ENCODE data around the gene UFM1.
"Not testable (repeated sequence)": the region's sequence is repeated elsewhere in the genome, so short reads cannot be mapped to it uniquely, and the experiment has no call there.

Gene UFM1

GRCh38 chr13:38366954-38367645, 17.4 kb downstream of the UFM1 start:
- no peak for DNase-seq

GRCh38 chr13:38369058-38369457, 19.4 kb downstream of the UFM1 start:
- no peak for DNase-seq

GRCh38 chr13:38370096-38370495, 20.4 kb downstream of the UFM1 start:
- not testable (repeated sequence) for DNase-seq

GRCh38 chr13:38372820-38373383, 23.3 kb downstream of the UFM1 start:
- no peak for DNase-seq

GRCh38 chr13:38376546-38376945, 26.9 kb downstream of the UFM1 start:
- no peak for DNase-seq

GRCh38 chr13:38381890-38382289, 32.2 kb downstream of the UFM1 start:
- DNase-seq: no peak

- DNase-seq: no peak
Measured at GRCh38 chr13:38382946-38383345, 33.3 kb downstream of the UFM1 start.

GRCh38 chr13:38384171-38384570, 34.5 kb downstream of the UFM1 start:
- no peak for DNase-seq

GRCh38 chr13:38385153-38385891, 35.7 kb downstream of the UFM1 start:
- no peak for DNase-seq

- DNase-seq: no peak
Measured at GRCh38 chr13:38386421-38386820, 36.8 kb downstream of the UFM1 start.

GRCh38 chr13:38391341-38391740, 41.7 kb downstream of the UFM1 start:
- DNase-seq: no peak

GRCh38 chr13:38394777-38395496, 45.3 kb downstream of the UFM1 start:
- no peak for DNase-seq

GRCh38 chr13:38395497-38395788, 45.8 kb downstream of the UFM1 start:
- DNase-seq: no peak

- DNase-seq: no peak
Measured at GRCh38 chr13:38398711-38399493, 49.3 kb downstream of the UFM1 start.

GRCh38 chr13:38399535-38399934, 49.9 kb downstream of the UFM1 start:
- DNase-seq: no peak

GRCh38 chr13:38401276-38401675, 51.6 kb downstream of the UFM1 start:
- DNase-seq: no peak

GRCh38 chr13:38405216-38405615, 55.6 kb downstream of the UFM1 start:
- no peak for DNase-seq

- no peak for DNase-seq
Measured at GRCh38 chr13:38409771-38410170, 60.1 kb downstream of the UFM1 start.

- no peak for DNase-seq
Measured at GRCh38 chr13:38412266-38412665, 62.6 kb downstream of the UFM1 start.

All from activated gamma-delta T cell treated with Interleukin-2 at 50 U/mL for 16 hours (primary cell).